HG03460 (cell line): ENCODE results near the gene DUSP1.

ENCODE experiments used
- ATAC-seq: cut with Tn5 transposase; IDR thresholded peaks from one replicate; pipeline ENCODE4 v1.9.1; 2021; ENCODE audit not compliant: unreplicated experiment

Gene DUSP1

DNA sequence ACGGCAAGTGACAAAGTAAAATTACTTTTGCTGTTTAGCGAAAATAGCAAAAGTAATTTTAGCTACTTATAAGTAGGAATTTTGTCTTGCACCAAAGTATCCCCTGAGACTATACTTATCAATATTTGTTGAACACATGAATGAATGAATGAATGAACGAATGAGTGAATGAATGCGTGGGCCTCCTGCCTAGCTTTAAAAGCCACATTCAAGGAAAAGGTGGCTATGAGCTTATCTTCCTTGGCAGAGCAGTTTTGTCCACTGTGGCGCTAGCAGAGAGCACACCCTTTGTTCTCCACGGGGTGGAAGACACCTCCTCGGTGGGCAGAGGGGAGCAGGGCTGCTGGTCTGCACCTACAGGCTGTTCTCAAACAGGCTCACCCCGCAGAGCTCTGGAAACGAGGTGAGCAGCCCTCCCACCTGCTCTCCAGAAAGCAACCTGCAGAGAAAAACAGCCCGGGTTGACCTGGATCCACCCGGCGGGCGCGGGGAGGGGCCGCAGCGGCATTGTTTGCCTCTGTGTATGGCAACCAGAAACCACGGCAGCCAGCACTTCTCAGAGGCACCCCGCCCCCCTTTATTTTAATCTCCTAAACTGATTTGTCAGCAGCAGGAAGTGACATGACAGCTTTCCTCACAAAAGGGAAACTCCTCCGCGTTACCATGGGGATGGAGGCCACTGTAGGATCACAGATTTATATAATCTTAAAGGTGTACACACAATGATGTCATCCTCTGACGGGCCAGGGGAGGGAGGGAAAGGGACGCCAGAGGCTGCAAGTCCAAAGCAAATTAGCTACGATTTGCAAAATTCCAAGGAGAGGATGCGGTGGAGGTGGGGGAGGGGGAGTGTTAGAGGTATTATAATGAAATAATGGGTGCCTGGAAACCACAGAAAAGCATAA is 5.9 kb downstream of the DUSP1 start:
- peak; percentile 93 for ATAC-seq

DNA sequence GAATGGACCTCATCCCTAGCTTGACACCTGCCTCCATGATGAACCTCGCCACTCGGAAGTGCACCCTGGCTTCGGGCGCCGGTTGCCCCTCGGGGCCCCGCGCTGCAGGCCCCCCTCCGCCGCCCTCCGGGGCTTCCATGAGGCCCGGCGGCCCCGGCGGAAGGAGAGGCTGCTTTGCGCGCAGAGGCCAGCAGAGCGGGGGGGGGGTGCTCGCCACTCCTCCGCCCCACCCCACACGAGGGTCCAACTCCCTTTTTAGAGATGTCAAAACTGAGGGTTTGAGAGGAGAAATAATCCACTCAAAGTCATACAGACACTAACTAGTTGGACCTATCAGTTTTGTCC is 7.9 kb downstream of the DUSP1 start:
- no peak for ATAC-seq

DNA sequence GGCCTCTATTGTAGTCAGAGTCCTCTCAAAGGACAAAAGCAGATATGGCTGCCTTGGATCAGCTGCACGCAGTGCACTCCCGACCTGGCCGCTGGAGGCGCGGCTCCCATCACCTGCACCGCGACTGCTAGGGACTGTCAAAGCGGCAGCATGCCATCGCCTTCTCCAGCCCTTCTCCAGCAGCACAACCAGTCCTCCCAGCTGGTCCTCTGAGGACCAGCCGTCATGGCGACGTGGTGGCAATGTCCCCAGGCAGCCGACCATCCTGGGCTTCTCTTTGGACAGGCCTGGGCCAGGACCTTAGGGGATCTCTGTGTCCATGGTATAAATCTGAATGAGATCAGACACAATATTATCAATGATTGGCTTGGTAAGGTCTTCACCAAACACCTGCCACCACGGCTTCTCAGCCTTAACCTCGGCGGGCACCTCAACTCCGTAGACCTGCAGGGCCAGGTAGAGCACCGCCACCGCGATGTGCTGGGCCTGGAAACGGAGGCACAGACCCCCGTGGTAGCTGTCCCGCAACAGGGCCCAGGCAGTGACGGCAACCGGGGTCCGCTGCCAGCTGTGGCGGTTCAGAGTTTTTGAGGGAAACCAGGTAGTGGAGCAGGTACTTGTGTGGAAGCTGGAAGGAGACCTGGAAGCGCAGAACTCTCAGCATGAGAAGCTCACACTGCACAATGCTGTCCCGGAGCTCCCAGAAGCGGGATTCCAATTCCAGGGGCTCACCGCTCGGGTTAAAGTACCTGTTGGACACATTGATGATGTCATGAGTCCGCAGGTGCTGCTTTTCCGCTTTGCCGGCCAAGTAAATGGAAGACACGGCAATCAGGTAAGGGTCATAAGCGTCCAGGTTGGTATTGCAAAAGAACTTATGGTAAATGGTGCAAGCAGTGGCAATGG is 8.5 kb downstream of the DUSP1 start:
- ATAC-seq: no peak

DNA sequence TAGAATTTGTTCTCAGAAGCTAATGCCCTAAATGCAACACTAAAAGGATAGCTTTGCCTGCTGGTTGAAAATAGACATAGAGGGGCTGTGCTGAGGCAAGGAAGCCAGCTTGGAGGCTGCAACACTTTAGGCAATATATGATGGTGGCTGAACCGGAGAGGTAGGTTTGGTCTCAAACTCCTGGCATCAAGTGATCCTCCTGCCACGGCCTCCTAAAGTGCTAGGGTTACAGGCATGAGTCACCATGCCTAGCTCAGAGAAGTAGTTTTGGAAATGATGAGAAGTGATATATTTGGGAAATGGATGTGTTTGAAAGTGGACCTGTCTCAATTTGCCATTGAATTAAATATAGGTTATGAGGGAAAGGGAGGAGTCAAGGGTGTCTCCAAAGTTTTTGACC is 10.0 kb downstream of the DUSP1 start:
- ATAC-seq: no peak

DNA sequence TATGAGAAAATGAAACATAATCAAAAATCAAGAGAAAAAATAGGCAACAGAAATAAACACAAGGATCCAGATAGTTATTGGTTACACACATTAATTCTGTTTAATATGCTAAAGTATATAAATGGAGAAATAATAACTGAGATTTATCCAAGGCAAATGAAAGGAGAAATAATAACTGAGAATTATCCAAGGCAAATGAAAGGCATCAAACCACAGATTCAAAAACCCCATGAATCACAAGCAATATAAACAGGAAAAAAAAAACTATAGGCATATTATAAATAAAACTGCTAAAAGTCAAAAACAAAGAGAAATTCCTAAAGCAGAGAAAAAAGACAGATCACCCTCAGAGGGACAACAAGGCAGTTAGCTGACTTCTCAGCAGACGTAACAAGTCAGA is 10.9 kb downstream of the DUSP1 start:
- no peak for ATAC-seq

DNA sequence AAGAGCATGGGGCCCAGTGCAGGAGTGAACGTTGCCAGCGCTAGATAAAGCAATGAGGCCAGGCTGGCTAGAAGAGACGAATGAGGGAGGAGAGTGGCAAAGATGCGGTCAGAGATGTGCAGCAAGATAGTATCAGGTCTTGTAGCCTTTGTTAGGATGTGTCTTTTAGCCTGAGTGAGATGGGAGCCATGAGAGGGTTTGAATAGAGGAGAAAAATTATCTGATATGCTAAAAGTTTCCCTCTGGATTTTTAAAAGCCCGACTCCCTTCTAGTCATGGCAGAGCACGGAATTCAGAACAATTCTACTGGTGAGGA is 12.2 kb downstream of the DUSP1 start:
- no peak for ATAC-seq

DNA sequence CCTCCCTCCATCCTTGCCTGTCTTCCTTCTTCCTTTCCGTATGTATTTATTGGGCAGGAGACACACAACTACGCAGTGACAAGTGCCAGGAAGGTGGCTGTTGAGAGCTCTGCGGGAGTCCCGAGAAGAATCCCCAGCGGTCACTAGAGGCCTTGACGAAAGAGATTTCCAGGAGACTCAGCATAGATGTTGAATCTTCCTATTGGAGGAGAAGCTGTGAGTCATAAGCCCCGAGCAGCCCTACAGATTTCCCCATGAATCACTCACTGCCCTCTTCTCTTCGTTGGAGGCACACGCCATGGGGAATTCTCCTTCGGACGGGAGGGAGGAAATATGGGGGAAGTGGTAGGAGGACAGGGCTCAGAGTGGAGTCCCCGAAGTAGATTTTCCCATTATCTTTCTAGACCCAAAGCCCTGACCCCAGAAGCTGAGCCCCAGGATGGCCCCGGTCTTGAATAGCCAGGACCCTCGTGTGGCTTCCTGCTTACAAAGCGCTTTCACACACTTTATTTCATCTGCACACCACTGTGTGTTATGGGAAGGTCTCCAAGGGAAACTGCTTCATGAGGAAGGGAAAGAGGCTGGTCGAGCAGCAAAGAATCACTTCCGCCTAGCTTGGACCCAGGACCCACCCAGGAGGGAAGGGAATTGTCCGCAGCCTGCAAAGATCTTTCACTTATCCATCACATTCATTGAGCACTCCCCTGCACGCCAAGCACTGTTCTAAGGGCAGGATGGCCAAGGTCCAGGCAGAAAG is 12.7 kb downstream of the DUSP1 start:
- no peak for ATAC-seq

DNA sequence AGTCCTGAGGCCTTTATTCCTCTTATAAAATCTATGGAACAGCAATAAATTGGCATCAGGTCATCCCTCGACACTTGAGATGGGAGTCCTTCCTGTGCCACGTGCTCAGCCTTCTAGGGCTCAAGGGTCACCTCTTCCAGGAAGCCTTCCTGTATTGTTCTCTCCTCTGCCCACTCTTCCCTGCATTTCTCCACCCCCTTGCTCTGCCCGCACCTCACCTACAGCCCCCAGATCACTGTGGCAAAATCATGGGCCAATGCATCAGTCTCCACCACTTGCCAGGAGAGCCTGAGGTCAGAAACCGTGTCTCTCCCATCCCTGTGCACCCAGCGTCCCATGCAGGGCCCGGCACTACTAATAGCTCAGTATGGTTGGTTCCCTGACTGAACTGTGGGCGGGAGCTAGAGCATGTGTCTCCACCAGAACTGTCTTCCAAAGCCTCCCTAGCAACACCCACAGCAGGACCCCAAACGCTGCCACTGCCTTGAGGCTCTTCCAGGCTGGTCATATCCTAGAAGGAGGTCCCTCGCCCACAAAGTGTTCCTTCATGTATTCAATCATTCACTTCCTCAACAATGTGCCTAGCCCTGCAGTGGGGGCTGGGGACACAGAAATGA is 13.5 kb downstream of the DUSP1 start:
- ATAC-seq: no peak

DNA sequence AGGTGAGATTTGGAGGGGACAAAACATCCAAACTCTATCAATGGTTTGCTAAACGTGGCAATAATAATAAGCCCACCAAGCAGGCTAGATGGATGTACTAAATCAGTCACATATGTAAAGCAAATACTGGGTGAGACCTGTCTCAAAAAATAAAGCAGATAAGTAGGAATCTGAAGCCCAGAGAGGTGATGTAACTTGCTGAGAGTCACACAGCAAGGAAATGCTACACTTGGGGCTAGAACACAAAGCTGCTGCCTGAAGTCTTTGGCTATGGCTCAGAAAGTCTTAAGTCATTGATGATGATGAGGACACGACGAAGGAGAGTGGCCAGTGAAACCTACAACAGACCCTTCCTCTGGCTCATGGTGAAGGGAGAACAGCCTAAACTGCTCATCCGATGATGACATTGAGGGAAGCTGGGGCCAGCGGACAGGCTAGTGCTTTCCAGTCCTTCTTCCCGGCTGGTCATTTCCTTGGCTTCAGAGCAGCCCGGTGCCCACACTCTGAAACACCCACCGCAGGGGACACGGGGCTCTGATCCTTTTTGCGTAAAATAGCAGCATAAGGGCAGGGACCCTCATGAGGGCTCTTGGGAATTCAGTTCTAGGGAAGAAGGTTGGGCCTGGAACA is 14.1 kb downstream of the DUSP1 start:
- ATAC-seq: no peak

DNA sequence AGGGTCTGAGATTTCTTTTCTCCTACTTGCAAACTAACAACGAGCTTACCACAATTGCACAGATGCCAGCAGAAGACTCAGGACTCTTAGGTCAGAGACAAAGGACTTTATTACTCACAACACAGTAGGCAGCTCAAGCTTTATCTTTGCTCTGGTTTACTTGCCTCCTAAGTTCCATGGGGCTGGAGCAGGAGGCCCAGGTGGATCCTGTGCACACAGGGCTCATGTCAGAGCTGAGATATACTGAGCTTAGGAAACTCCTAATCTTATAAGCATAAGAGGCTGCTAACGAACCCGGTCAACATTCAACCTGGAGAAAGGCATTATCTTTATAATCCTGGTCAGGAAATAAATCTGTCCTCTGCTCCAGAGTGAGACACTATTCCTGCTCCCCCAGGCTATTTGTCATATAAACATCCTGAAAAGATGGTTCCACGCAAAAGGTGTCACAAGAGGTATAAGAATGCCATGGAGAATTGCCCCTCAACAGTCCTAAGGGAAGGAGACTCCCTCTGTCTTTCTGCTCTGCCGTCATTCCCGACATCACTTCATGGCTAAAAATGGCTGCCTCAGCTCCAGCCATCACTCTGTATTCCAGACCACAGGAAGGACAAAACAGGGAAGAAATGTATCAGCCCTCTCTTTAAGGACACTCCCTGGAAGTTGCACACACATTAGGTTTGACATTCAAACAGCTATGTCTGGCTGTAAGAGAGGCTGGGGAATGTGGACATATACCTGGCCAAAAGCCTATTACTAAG is 16.2 kb downstream of the DUSP1 start:
- ATAC-seq: no peak

DNA sequence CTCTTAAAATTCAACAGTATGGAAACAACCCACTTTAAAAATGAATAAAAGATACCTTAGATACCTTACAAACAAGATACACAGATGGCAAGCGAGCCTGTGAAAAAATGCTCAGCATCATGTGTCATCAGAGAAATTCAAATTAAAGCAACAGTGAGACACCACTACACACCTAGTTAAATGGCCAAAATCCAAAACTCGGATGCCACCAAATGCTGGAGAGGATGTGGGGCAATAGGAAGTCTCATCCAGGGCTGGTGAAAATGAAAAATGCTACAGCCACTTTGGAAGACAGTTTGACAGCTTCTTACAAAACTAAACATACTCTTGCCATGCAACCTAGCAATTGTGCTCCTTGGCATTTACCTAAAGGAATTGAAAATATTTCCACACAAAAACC is 17.9 kb downstream of the DUSP1 start:
- ATAC-seq: no peak

DNA sequence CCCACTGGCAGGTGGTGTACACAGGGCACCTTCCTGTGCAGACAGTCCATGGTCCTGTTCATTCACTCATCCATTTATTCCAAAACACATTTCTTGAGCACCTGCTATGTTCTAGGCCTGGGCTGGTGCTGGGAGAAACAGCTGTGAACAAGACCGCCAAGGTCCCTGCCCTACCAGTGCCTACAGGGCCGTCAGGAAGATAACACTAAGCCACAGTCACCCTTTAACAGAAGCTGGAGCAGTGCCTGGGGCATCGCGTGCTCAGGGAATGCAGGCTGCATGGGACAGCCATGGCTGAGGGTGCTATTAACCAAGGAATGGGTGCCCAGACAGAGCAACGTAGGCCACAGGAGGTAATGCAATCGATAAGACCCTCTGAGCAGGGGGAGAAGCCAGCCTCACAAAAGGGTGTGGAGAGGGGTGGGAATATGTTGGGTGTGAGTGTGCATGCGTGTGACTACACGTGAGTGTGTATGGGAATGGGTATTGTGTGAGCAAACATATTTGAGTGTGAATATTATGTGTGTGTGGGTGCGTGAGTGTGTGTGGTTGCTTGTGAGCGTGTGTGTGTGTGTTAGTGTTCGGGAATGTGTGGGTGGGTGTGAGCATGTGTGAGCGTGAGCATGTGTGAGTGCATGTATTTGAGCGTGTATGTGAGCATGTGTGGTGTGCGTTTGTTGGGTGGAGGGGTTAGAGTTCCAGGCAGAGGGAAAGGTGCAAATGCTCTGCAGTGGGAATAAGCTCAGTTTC is 19.1 kb downstream of the DUSP1 start:
- ATAC-seq: no peak

DNA sequence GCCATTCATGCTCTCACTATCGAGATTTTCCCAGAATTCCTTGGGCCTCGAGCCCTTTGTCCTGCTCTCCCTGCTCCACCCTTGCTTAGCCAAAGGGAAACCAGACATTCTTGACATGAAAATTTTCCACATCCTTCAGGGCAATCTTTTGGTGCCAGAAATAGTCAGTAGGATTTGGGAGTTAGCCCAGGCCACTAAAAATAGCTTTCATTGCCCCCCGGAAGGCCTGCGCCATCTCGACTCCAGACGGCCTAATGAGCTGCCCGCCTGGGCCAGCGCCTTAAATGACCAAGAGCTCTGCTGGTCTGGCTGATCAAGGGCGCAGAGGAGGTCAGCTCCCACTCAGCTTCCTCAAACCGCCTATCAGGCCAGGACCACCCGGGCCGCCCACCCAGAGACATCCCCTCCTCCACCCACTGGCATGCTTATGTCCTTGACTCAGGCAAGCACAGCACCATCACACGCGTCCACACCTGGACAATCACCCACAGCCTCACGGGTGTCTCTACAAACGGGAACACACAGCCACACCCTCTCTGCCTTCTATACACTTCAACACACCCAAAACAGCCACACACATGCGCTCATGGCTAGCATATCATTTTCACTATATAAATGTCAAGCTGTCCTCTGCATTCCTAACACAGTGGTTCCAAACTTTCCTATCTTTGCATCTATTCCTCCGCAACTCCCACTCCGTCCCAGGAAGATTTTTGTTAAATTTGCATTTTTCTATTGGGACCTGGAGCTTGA is 20.9 kb downstream of the DUSP1 start:
- no peak for ATAC-seq

DNA sequence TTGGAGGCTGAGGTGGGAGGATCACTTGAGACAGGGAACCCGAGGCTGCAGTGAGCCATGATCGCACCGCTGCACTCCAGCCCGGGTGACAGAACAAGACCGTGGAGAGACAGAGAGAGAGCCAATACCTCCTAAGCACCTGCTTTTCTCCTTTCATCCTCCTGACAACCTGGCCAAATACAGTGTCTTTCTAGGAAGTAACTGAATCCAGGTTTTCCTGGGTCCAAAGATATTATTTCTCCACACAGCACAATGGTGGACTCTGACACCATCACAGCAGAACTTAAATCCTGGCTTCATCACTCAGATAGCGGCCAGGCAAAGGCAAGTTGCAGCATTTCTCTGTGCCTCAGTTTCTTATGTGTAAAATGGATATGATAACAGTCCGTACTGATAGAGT is 21.9 kb downstream of the DUSP1 start:
- ATAC-seq: no peak

DNA sequence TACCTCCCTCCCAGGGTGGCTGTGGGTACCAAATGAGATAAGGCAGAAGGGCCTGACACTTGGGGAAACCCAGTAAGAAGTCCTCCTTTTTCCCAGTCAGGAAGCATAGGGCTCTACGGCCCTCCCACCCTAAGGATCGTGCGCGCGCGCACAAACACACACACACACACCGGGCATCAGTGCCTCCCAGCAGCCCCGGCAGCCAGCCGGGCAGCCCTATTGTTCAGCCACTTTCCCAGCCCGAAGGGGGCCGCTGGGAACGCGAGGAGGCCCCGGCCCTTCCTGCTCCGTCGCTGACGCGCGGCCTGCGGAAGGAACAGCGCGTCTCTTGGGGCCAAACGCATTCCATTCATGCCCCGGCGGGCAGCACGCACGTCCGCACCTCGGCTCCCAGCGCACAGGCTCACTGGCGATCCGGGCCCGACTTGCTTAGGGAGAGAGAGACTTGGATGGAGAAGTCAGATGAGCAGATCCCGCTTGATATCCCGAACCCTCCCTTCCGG is 22.6 kb downstream of the DUSP1 start:
- no peak for ATAC-seq

DNA sequence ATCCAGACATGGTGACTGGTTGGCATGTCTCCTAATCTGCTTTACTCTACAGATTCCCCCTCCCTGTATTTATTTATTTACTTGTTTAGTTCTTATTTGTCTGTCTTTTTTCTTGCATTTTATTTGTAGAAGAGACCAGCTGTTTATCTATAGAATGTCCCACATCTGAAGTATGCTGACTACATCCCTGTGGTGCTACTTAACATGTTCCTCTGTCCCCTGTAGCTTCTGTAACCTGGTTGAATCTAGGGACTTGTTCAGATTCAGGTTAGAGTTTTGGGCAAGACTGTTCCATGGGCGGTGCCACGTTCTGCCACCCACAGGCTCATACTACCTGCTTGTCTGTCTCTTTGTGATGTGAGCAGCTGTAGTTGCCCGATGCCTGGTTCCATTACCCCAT is 23.5 kb downstream of the DUSP1 start:
- ATAC-seq: no peak

DNA sequence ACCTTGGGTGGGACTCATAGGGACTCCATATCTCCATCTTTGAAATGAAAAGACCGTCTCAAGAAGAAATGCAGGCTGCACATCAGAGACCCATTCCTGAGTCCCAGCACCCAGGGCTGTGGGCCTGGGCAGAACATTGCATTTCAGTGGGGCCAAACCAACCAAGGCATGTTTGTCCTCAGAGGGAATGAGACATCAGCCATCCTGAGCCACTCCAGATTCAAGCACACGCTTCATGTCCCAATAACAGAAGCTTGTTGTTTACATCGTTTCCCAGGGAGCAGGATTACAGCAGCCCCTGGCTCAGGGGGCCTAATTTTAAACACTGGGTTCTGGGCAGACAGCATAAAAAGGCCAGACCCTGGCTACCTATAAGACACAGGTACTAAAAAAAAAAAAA is 24.3 kb downstream of the DUSP1 start:
- no peak for ATAC-seq

DNA sequence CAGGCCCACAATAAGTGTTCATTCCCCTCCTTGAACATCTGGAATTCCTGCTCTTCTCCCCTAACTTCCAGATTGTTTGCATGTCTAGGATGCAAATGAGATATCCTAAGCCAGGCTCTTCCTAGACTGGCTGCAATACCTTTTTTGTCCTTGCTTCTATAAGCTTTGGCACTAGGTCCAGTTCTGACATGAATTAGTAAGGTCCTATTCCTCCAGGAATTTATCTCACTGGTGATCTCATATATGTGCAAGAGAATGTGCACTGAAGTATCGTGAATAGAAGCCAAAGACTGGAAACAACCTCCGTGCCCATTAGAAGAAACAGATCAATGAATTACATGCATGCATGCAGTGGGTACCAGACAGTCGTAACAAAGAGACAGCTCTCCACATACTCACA is 25.2 kb downstream of the DUSP1 start:
- no peak for ATAC-seq
